OCI-LY1 (cell line): Measurements from ENCODE around the gene DUSP12.

ENCODE experiments used
- EZH2 ChIP-seq: fragments of 200-600 bp; sonication (generic), shearing (Covaris generic); IDR thresholded peaks from 2 replicates; pipeline ENCODE4 v1.8.0; 2017; ENCODE audit warnings: borderline replicate concordance, mixed run types, mild to moderate bottlenecking, antibody characterized with exemption, low read length, moderate library complexity, mixed read lengths
- TF ChIP-seq, protein P1 (sequence below): fragments of 200-600 bp; sonication (generic), shearing (Covaris generic); IDR thresholded peaks from 2 replicates; pipeline ENCODE4 v1.5.1; 2017; ENCODE audit warnings: mild to moderate bottlenecking, antibody characterized with exemption, low read length, moderate library complexity, mixed read lengths

DNA sequence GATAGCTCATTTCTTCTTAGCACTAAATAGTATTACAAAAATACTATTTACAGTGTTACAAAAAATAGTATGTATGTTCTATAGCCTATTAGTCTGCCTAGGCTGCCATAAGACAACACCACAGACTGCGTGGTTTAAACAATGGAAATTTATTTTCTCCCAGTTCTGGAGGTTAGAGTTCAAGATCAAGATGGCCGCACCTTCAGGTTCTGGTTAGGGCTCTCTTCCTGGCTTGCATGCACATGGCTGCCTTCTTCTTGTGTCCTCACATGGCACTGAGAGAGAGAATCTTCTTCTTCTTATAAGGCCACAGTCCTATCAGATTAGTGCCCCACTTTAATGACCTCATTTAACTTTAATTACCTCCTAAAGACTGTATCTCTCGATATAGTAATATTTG lies 20.7 kb downstream of the DUSP12 start:
- TF ChIP-seq, protein P1, sequence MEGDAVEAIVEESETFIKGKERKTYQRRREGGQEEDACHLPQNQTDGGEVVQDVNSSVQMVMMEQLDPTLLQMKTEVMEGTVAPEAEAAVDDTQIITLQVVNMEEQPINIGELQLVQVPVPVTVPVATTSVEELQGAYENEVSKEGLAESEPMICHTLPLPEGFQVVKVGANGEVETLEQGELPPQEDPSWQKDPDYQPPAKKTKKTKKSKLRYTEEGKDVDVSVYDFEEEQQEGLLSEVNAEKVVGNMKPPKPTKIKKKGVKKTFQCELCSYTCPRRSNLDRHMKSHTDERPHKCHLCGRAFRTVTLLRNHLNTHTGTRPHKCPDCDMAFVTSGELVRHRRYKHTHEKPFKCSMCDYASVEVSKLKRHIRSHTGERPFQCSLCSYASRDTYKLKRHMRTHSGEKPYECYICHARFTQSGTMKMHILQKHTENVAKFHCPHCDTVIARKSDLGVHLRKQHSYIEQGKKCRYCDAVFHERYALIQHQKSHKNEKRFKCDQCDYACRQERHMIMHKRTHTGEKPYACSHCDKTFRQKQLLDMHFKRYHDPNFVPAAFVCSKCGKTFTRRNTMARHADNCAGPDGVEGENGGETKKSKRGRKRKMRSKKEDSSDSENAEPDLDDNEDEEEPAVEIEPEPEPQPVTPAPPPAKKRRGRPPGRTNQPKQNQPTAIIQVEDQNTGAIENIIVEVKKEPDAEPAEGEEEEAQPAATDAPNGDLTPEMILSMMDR = no peak
- TF ChIP-seq EZH2 = no peak
